SK-N-SH treated with all-trans-retinoic acid at 6 μM for 48 hours (cell line): ENCODE measurements around the gene KCNH2.
"Not testable (repeated sequence)": the region's sequence is repeated elsewhere in the genome, so short reads cannot be mapped to it uniquely, and the experiment has no call there.

ENCODE experiments used
- ATAC-seq: fragments of 200-7000 bp; cut with Tn5 transposase; 3 replicates; pipeline ENCODE4 v1.9.1; 2020; ENCODE audit warnings: mild to moderate bottlenecking, moderate library complexity
- BACH2 ChIP-seq: fragments of 250-450 bp; sonication (Bioruptor Pico); IDR thresholded peaks from 2 replicates; pipeline ENCODE4 v1.9.0; 2021; ENCODE audit warnings: mild to moderate bottlenecking, borderline replicate concordance
- GLIS3 ChIP-seq: fragments of 250-450 bp; sonication (Bioruptor Pico); IDR thresholded peaks from 2 replicates; pipeline ENCODE4 v1.5.0; 2020; ENCODE audit warnings: mild to moderate bottlenecking, moderate library complexity
- ISL1 ChIP-seq: fragments of 250-450 bp; sonication (Bioruptor Pico); IDR thresholded peaks from 2 replicates; pipeline ENCODE4 v2.1.2; 2022; ENCODE audit warnings: mild to moderate bottlenecking, moderate library complexity
- OSR1 ChIP-seq: fragments of 250-450 bp; sonication (Bioruptor Pico); IDR thresholded peaks from 2 replicates; pipeline ENCODE4 v1.8.0; 2022; ENCODE audit warnings: moderate library complexity, mild to moderate bottlenecking, inconsistent platforms
- PPARA ChIP-seq: fragments of 250-450 bp; sonication (Bioruptor Pico); IDR thresholded peaks from 2 replicates; pipeline ENCODE4 v1.5.0; 2020; ENCODE audit warnings: mild to moderate bottlenecking, borderline replicate concordance
- SNAI2 ChIP-seq: fragments of 250-450 bp; sonication (Bioruptor Pico); IDR thresholded peaks from 2 replicates; pipeline ENCODE4 v1.5.0; 2020; ENCODE audit warnings: mild to moderate bottlenecking, moderate library complexity
- ZC3H10 ChIP-seq: fragments of 250-450 bp; sonication (Bioruptor Pico); IDR thresholded peaks from 2 replicates; pipeline ENCODE4 v1.5.1; 2021; ENCODE audit warnings: mild to moderate bottlenecking, moderate library complexity
- ZFP3 ChIP-seq: fragments of 250-450 bp; sonication (Bioruptor Pico); IDR thresholded peaks from 2 replicates; pipeline ENCODE4 v1.5.0; 2020; ENCODE audit warnings: mild to moderate bottlenecking, moderate library complexity
- ZFP30 ChIP-seq: fragments of 450-650 bp; formaldehyde crosslinking; IDR thresholded peaks from 2 replicates; pipeline ENCODE4 v1.5.0; 2022; ENCODE audit warnings: mild to moderate bottlenecking, moderate library complexity
- ZNF565 ChIP-seq: fragments of 450-650 bp; formaldehyde crosslinking; conservative IDR thresholded peaks from 2 replicates; pipeline ENCODE4 v1.5.0; 2020; ENCODE audit warnings: low read depth, mild to moderate bottlenecking, moderate library complexity
- ZNF8 ChIP-seq: fragments of 450-650 bp; formaldehyde crosslinking; IDR thresholded peaks from 2 replicates; pipeline ENCODE4 v1.5.0; 2020; ENCODE audit warnings: mild to moderate bottlenecking, moderate library complexity
- TF ChIP-seq, protein P1 (sequence below): fragments of 250-450 bp; sonication (Bioruptor Pico); IDR thresholded peaks from 2 replicates; pipeline ENCODE4 v1.5.1; 2020; ENCODE audit warnings: low read depth, mild to moderate bottlenecking, moderate library complexity
- TF ChIP-seq, protein P2 (sequence below): fragments of 250-450 bp; sonication (Bioruptor Pico); IDR thresholded peaks from 2 replicates; pipeline ENCODE4 v1.8.0; 2021; ENCODE audit warnings: low read depth, mild to moderate bottlenecking, moderate library complexity, borderline replicate concordance
- TF ChIP-seq, protein P3 (sequence below): fragments of 250-450 bp; sonication (Bioruptor Pico); IDR thresholded peaks from 2 replicates; pipeline ENCODE4 v1.5.0; 2020; ENCODE audit warnings: mild to moderate bottlenecking, moderate library complexity

The KCNH2 gene, protein sequence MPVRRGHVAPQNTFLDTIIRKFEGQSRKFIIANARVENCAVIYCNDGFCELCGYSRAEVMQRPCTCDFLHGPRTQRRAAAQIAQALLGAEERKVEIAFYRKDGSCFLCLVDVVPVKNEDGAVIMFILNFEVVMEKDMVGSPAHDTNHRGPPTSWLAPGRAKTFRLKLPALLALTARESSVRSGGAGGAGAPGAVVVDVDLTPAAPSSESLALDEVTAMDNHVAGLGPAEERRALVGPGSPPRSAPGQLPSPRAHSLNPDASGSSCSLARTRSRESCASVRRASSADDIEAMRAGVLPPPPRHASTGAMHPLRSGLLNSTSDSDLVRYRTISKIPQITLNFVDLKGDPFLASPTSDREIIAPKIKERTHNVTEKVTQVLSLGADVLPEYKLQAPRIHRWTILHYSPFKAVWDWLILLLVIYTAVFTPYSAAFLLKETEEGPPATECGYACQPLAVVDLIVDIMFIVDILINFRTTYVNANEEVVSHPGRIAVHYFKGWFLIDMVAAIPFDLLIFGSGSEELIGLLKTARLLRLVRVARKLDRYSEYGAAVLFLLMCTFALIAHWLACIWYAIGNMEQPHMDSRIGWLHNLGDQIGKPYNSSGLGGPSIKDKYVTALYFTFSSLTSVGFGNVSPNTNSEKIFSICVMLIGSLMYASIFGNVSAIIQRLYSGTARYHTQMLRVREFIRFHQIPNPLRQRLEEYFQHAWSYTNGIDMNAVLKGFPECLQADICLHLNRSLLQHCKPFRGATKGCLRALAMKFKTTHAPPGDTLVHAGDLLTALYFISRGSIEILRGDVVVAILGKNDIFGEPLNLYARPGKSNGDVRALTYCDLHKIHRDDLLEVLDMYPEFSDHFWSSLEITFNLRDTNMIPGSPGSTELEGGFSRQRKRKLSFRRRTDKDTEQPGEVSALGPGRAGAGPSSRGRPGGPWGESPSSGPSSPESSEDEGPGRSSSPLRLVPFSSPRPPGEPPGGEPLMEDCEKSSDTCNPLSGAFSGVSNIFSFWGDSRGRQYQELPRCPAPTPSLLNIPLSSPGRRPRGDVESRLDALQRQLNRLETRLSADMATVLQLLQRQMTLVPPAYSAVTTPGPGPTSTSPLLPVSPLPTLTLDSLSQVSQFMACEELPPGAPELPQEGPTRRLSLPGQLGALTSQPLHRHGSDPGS

DNA sequence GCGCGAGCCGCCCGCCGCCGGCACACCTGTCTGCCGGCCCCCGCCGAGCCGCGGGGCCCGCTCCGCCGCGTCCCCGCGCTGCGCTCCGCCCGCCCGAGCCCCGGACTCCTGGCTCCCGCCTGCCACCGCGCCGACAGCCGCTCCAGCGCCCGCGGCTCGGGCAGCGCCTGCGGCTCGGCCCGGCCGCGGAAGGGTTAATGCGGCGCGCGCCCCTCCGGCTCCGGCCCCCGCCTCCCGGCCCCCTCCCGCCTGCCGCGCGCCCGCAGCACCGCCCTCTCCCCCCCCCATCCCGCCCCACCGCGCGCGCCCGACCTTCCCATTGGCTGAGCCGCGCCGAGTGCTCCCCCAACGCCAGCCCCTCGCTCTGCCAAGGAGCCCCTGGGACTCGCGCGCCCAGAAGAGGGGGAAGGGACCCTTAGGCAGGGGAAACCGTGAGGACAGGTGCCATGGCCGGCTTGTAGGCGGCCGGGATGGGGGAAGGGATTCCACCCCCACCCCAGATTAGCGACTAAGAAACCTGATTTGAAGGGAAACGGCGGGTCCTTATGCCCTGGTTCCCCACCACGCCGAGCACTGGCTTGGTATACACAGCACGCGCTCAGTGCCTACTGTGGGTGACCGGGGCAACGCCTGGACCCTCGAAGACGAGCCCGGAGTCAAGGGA is at the start of gene KCNH2:
Gene KCNH2, minus strand, starts transcription at position 196 of the 664 bp plus-strand sequence. CDS start 408 bp downstream, outside the sequence.
- 0 out of 3 replicates have a peak, but pooled peaks have one; percentile 6 for ATAC-seq
- TF ChIP-seq ZNF8 = 0 out of 2 replicates have a peak, but pooled peaks have one; percentile 24
- TF ChIP-seq, protein P1, sequence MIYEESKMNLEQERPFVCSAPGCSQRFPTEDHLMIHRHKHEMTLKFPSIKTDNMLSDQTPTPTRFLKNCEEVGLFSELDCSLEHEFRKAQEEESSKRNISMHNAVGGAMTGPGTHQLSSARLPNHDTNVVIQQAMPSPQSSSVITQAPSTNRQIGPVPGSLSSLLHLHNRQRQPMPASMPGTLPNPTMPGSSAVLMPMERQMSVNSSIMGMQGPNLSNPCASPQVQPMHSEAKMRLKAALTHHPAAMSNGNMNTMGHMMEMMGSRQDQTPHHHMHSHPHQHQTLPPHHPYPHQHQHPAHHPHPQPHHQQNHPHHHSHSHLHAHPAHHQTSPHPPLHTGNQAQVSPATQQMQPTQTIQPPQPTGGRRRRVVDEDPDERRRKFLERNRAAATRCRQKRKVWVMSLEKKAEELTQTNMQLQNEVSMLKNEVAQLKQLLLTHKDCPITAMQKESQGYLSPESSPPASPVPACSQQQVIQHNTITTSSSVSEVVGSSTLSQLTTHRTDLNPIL (CRISPR knock-in tag) = no peak

DNA sequence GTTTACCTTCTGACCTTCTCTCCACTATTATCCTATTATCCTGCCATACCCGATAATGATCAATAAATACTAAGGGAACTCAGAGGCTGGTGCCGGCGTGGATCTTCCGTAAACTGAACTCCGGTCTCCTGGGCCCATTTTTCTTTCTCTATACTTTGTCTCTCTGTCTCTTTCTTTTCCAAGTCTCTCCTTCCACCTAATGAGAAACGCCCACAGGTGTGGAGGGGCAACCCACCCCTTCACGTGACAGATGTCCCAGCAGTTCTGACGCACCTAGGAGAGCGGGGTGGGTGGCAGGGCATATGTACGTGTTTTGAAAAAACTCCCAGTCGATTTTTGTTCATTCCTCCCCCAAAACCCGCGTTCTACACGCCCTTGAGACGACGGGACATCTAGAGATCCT is 49.6 kb upstream of the KCNH2 start:
- ATAC-seq = not testable (repeated sequence)

DNA sequence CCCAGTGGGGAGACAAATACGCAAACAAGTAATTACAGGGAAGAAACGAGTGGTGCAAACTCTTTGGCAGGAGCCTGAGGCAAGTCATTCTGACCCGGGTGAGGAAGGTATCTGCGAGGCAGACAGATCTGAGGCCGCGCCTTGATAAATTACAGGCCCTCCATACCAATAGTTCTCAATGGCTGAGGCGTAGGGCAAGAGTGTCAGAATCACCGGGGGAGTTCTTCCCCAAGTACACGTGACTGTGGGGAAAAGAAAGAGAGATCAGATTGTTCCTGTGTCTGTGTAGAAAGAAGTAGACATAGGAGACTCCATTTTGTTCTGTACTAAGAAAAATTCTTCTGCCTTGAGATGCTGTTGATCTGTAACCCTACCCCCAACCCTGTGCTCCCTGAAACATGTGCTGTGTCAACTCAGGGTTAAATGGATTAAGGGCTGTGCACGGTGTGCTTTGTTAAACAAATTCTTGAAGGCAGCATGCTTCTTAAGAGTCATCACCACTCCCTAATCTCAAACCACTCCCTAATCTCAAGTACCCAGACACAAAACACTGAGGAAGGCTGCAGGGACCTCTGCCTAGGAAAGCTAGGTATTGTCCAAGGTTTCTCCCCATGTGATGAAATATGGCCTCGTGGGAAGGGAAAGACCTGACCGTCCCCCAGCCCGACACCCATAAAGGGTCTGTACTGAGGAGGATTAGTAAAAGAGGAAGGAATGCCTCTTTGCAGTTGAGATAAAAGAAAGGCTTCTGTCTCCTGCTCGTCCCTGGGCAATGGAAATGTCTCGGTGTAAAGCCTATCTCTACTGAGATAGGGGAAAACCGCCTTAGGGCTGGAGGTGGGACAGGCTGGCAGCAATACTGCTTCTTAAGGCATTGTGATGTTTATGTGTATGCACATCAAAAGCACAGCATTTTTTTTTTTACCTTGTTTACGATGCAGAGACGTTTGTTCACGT is 48.9 kb upstream of the KCNH2 start:
- not testable (repeated sequence) for ATAC-seq

DNA sequence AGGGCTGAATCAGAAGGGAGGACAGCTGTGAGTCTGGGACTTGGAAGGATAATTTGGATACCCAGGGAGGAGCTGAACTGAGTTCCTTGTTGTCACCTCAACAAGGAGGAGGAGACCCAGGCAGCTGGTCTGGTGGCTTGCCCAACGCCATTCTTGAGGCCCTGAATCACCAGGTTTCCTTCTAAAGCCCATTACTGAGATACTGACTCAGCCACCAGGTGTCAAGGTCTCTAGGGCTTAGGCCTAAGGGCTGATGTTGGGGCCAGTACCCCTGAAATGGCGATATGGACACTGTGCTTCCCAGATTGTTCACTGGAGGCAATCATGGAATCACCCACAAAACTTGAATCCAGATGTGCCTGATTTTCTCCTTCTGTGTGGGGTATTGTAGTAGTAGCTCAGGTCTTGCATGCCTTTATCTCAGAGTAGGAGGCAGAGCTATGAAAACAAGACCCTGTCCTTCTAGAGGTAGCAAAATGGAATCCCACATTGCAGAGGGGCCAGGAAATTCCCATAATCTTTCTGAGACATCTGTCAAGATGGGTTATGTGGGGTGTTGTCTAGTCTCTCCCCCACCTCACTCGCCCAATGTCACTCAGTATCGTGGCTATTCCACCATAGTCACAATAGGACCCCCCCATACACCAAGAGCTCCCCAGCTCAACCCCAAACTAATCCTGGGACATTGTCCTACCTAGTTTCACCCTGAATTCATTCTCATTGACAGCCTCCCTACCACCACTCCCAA is 48.0 kb upstream of the KCNH2 start:
- ATAC-seq = no peak
- TF ChIP-seq OSR1 (CRISPR knock-in tag) = no peak

DNA sequence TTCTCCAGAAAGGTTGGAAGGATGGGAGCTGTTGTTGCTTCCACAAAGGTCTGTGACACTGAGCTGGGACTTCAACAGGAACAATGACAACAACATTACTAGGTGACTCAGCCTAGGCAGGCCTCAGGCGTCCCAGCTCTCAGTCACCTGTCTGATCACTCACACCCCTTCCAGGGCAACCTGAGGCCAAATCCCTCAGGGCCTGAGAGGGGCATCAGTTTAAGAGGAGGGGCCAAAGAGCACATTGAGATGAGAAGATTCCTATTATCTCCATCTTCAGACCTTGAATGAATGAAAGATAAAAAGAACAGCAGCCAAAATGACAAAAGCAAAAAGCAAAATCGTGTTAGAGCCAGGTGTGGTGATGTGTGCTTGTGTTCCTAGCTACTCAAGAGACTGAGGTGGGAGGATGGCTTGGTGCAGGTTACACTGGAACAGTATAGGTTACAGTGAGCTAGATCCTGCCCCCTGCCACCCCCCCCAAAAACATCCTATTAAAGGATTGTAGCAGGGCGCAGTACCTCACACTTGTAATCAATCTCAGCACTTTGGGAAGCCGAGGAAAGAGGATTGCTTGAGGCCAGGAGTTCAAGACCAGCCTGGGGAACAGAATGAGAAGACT is 46.4 kb upstream of the KCNH2 start, which contains the start of gene ATG9B:
Gene ATG9B, minus strand, starts transcription at position 60 of the 622 bp plus-strand sequence. CDS start 71 bp downstream, outside the sequence.
- no peak for TF ChIP-seq BACH2
- TF ChIP-seq, all 23 proteins: peak for 0
- ATAC-seq = no peak

DNA sequence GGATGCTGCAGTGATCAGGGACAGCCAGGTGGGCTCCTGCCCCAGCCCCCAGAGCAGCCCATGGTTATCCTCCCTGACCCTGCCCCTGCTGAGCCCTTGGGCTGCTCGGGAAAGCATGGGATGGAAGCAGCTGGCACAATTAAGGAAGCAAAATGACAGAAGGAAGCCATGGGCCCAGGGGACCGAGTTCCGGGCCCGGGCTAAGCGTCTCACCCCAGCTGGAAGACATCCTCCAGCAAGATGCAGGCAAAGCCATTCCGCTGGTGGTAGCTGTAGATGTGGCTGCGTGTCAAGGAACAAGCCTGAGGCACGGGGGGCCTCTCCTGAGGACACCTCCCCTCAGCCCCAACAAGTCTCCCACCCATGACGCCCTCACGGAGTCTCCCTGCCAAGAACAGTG is 45.1 kb upstream of the KCNH2 start:
- TF ChIP-seq ZNF565 (CRISPR knock-in tag) (no peak), PPARA (CRISPR knock-in tag) (no peak), ZNF8 (no peak), ZC3H10 (CRISPR knock-in tag) (no peak), SNAI2 (CRISPR knock-in tag) (no peak), ZFP3 (CRISPR knock-in tag) (no peak), ISL1 (CRISPR knock-in tag) (no peak), ZFP30 (CRISPR knock-in tag) (no peak), GLIS3 (CRISPR knock-in tag) (no peak)
- TF ChIP-seq, protein P1 (CRISPR knock-in tag) = no peak
- TF ChIP-seq, protein P2, sequence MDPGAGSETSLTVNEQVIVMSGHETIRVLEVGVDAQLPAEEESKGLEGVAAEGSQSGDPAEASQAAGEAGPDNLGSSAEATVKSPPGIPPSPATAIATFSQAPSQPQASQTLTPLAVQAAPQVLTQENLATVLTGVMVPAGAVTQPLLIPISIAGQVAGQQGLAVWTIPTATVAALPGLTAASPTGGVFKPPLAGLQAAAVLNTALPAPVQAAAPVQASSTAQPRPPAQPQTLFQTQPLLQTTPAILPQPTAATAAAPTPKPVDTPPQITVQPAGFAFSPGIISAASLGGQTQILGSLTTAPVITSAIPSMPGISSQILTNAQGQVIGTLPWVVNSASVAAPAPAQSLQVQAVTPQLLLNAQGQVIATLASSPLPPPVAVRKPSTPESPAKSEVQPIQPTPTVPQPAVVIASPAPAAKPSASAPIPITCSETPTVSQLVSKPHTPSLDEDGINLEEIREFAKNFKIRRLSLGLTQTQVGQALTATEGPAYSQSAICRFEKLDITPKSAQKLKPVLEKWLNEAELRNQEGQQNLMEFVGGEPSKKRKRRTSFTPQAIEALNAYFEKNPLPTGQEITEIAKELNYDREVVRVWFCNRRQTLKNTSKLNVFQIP (CRISPR knock-in tag) = no peak
- TF ChIP-seq, protein P3, sequence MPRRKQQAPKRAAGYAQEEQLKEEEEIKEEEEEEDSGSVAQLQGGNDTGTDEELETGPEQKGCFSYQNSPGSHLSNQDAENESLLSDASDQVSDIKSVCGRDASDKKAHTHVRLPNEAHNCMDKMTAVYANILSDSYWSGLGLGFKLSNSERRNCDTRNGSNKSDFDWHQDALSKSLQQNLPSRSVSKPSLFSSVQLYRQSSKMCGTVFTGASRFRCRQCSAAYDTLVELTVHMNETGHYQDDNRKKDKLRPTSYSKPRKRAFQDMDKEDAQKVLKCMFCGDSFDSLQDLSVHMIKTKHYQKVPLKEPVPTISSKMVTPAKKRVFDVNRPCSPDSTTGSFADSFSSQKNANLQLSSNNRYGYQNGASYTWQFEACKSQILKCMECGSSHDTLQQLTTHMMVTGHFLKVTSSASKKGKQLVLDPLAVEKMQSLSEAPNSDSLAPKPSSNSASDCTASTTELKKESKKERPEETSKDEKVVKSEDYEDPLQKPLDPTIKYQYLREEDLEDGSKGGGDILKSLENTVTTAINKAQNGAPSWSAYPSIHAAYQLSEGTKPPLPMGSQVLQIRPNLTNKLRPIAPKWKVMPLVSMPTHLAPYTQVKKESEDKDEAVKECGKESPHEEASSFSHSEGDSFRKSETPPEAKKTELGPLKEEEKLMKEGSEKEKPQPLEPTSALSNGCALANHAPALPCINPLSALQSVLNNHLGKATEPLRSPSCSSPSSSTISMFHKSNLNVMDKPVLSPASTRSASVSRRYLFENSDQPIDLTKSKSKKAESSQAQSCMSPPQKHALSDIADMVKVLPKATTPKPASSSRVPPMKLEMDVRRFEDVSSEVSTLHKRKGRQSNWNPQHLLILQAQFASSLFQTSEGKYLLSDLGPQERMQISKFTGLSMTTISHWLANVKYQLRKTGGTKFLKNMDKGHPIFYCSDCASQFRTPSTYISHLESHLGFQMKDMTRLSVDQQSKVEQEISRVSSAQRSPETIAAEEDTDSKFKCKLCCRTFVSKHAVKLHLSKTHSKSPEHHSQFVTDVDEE (CRISPR knock-in tag) = no peak
- no peak for ATAC-seq
